GM18508 (cell line): ENCODE results near the gene ZNF740.
"Not testable (repeated sequence)": the region's sequence is repeated elsewhere in the genome, so short reads cannot be mapped to it uniquely, and the experiment has no call there.

Experiments
- ATAC-seq: cut with Tn5 transposase; IDR thresholded peaks from one replicate; pipeline ENCODE4 v1.9.1; 2021; ENCODE audit warnings: moderate number of reproducible peaks; ENCODE audit not compliant: insufficient read depth, unreplicated experiment

ZNF740 gene

DNA sequence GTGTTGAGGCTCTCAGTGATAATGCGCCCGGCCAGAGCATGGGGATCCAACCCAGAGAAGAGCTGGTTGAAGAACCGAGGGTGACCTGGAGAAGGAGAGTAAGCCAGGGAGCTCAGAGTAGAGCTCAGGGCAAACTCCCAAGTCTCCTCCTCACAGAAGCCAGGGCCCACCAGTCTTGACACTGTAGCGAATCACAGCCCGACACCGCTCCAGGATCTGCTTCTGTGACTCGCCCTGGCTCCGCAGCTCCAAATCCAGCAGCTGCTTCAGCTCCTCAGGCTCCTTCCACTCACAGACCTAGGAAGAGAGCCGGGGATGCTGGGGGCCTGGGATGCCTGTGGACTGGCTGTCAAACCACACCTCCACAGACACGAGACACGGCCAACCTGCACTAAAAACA, 8.2 kb upstream of the ZNF740 start:
- no peak for ATAC-seq

DNA sequence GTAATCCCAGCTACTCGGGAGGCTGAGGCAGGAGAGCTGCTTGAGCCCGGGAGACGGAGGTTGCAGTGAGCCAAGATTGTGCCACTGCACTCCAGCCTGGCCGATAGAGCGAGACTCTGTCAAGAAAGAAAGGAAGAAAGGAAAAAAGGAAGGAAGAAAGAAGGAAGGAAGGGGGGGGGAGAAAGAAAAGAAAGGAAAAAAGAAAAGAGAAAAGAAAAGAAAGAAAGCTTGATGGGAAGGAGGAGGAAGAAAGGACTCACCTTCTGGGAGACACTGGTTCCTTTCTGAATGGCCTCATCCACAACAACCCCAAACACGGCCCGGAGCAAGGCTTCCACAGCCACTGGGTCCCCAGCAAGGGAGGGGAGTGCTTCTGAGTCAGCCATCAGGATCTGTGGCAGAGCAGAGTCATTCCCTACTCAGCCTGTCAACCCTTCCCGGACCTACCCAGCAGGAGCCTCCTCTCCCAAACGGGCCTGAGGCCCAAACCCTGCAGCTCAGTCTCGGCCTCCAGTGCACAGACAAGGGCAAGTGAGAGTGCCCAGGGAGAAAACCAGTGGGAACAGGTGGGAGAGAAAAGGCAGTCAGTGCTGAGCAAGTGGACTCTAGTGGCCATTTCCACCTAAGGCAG, 7.3 kb upstream of the ZNF740 start:
- no peak for ATAC-seq

DNA sequence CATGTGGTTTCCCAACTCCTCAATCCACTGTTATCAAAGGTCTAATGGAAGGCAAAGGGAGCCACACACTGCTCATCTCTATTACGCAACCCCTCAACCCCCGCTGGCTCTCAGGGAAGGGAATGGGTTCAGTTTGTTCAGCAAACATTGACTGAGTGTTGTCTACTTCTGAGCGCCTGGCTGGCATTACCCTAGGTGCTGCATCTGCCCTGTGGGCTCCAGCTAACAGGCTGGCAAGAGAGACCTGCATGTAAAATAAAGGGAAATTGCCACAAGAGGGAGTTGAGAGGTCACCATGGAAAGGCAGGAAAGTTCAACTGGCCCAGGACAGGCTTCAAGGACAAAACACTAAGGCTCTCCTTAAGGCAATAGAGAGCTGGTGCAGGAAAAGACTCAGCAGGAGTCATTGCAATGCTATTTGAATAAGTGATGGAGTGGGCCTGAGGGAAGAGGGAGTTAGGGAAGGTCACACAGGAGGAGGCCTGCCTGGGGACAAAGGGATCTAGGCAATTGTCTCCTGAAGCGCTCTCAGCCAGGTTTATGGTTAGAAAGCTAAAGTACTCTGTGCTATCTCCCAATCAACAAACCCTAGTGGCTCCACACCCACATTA, 5.5 kb upstream of the ZNF740 start:
- ATAC-seq: no peak

DNA sequence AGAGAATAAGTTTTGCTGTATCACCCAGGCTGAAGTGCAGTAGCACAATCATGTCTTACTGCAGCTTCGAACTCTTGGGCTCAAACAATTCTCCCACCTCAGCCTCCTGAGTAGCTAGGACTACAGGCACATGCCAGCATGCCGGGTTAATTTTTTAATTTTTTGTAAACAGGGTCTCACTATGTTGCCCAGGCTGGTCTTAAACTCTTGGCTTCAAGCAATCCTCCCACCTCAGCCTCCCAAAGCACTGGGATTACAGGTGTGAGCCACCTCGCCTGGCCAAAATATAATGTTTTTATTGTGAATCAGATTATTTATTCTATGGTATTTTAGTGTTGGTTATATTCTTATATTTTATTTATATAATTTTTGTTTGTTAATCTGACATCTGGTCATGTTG, 3.8 kb upstream of the ZNF740 start:
- no peak for ATAC-seq

DNA sequence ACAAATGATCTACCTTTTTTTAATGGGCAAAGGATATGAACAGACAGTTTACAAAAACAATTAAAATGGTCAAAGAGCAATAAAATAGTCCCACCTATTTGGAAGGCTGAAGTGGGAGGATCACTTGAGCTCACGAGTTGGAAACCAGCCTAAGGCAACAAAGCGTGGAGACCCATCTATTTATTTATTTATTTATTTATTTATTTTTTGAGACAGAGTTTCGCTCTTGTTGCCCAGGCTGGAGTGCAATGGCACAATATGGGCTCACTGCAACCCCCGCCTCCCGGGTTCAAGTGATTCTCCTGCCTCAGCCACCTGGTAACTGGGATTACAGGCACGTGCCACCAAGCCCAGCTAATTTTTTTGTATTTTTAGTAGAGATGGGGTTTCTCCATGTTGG, 3.1 kb upstream of the ZNF740 start:
- ATAC-seq: not testable (repeated sequence)

DNA sequence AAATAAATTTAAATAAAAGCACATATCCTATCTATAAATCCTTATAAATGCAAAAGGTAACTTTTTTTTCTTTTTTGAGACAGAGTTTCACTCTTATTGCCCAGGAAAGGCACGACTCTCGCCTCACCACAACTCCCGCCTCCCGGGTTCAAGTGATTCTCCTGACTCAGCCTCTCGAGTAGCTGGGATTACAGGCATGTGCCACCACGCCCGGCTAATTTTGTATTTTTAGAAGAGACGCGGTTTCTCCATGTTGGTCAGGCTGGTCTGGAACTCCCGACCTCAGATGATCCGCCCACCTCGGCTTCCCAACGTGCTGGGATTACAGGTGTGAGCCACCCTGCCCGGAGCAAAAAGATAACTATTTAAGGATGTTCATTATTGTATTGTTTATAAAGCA, 1.7 kb upstream of the ZNF740 start:
- ATAC-seq: not testable (repeated sequence)

DNA sequence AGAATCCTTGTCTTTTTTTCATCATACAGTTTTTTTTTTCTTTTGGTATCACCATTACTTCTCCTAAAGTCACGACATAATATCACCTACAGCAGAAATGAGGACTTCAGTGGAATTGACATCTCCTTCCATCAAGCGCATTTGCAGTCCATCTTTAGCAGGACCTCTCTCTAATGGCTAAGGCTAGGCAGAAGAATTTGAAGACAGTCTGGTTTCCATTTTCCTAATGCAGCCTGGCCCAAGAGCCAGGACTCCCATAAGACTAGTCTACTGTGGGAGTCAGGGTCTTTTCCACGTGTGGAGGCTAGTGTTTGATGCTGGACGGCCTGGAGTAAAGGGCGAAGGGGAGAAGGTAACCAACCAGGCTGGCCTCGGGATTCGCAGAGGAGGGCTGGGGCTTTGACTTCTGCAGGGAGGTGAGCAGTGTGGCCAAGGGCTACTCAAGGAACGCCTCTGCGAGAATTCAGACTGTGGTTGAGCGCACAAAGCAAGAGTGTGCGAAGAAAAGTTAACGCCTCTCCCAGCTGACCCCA, 769 bp upstream of the ZNF740 start:
- ATAC-seq: peak; percentile 8

DNA sequence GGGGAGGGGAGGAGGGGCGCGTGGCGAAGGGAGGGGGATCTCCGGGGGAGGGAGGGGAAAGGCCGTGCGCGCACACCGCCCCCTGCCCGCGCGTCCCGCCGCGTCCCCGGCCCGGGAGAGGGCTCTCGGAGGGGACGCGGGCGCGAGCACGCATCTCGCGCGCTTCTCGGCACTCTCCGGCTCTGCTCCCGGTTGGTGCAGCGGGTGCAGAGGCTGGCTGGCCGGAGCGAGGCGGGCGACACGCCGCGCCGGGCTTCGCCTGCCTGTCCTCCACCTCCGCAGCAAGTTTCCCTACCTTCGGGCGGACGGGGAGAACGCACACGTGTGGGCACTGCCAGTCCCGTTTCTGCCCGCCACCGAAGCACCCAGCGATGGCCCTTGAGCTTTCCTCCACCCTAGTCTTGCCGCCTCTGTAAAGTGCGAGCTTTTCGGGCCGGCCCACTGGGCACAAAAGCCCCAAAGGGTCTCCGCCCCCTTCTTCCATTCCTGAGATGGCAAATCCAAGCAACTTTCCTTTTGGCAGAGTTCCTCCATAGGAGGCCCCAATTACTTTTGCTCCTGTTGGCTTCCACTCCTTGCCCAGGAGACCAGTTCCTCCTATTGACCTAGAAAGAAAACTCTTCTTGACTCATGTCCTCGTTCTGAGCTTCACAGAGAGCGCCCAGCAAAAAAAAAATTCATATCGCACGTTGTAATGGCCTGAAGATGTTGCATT, 566 bp downstream of the ZNF740 start:
- no peak for ATAC-seq

DNA sequence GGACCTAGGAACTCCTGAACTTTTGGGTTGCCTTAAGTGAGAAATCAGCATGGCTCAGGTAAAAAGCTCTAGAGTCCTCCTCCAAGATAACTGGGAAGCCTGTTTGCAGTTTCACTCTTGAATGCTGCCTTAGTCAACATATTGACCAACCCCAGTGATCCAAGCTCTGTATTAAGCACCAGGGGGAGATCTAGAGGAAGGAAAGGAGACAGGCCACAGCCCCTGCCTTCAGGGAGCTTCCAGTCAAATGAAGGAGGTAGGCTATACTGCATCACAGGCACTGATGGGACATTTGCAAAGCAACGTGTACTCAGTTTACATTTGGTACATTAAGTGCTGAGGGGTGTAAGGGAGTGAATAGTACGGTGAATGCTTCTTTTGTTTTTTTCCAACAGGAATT, 1.4 kb downstream of the ZNF740 start:
- no peak for ATAC-seq

DNA sequence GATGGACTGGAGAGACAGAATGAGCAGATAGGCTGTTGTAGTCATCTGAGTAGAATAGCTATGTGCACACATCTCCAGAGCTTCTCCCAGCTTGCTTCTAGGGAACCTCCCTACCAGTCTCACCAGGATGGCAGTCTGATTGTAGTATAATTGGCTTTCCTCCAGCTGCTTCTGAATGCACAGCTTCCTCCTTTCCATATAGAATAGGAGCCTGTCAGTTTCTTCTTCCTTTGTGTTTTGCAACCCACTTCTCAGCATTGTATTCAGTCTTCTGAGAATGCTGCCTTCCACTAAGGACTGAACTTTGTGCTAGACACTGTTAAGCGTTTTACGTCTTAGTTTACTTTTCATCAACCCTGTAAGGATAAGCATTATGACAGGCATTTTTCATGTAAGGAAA, 2.4 kb downstream of the ZNF740 start:
- ATAC-seq: no peak

DNA sequence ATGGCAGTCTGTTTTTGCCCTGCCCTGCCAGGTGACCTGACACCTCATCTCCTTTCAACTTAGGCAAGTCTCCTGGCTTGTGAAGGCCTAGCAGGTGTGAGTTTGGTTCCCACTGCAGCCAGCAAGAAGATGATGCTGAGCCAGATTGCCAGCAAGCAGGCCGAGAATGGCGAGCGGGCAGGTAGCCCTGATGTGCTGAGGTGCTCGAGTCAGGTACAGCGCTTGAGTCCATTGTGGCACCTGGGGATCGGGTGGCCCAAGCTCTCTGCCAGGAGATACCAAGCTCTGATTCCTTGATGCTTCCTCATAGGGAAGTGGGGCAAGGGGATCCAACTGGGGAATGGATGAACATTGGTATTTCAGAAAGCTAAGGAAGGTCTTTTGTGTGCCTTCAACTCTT, 4.3 kb downstream of the ZNF740 start:
- no peak for ATAC-seq

DNA sequence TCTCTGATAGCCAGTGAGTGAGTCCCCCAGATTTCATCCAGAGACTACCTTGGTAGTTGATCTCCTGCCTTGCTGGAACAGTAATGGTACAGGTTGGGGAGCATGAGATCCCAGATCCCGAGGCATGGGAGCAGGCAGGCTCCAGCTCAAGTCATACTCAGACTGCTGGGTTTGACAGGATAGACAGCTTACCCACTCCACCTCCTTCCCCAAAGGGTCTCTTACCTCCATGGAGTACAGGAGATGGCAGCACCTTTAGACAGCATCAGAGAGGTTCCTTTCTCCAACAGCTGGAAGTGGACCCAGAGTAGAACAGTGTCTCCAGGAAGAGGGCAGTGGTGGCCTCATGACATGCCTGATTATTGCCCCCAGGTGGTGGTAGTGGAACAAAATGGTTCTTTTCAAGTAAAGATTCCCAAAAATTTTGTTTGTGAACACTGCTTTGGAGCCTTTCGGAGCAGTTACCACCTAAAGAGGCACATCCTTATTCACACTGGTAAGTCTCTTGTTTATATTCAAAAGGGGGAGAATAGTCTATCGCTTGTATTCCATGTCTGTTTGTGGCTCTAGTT, 5.1 kb downstream of the ZNF740 start:
- ATAC-seq: no peak

DNA sequence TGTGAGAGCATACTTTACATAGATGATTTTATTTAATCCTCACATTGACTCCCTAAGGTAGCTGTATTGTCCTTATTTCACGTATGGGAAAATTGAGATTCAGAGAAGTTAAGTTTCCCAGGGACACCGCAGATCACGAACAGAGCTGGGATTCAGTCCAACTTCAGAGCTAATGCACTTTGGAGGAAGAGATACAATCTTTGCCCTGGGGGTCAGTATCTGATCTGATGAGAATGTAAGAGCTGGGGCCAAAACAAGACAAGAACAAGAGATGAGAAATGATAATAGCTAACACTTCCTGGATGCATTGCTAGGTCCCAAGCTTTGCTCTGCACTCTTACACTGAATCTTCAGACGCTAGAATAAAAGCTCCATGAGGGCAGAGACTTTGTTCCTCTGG, 6.2 kb downstream of the ZNF740 start:
- ATAC-seq: no peak

DNA sequence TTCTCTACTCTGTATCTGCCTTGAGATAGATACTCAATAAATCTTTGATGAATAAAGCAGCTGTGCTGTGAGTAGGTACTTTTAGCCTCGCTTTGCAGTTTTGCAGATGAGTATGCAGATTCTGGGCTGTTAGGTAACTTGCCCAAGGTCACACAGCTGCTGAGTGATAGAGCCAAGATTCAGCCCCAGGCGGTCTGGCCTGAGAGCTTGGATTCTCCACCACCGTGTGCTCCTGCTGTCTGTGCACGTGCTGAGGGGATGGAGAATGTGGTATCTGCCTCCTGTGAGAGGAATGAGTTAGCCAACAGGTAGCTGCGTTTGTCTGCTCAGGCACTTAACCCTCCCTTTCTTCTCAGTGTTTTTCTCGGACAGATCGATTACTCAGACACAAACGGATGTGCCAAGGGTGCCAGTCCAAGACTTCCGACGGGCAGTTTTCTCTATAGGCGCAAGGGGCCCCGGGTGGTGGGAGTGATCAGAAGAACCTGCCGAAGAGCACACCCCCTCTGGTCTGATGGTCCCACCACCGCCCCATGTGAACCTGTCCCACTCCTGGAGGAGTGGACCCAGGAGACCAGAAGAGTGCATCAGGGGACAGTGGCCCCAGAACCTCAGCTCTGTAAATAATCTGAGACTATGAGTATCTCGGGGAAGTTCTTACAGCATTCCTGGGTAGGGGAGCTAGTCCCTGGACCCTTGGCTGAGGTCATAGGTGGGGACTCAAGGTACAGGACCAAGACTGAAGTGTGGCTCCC, 6.8 kb downstream of the ZNF740 start:
- ATAC-seq: no peak

DNA sequence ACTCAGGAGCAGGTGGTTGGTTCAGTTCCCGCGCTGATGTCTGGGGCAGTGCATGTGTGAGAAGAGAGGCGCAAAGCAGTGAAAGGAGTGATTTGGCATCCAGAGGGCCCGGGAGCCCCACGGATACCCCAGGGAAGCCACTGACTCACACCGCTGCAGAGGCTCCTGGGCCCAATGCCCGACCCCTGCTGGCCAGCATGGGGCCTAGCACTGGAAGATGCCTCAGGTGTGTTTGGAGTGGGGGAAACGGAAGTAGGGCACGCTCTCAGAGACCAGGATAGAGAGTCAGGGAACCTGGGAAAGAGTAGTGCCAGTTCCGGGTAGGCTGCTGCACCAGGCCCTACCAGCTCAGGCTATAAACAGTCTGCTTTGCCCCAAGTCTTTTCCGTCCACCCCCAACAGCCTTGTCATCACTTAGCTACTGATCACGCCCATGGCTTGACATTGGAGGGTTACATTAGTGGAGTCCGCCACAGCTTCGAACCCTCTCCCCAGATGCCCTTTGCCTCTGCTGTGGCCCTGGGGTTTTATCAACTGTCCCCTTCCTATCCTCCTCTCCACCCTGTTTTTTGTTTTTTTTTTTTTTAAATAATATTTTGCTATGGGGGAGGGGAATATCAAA, 9.7 kb downstream of the ZNF740 start:
- no peak for ATAC-seq

DNA sequence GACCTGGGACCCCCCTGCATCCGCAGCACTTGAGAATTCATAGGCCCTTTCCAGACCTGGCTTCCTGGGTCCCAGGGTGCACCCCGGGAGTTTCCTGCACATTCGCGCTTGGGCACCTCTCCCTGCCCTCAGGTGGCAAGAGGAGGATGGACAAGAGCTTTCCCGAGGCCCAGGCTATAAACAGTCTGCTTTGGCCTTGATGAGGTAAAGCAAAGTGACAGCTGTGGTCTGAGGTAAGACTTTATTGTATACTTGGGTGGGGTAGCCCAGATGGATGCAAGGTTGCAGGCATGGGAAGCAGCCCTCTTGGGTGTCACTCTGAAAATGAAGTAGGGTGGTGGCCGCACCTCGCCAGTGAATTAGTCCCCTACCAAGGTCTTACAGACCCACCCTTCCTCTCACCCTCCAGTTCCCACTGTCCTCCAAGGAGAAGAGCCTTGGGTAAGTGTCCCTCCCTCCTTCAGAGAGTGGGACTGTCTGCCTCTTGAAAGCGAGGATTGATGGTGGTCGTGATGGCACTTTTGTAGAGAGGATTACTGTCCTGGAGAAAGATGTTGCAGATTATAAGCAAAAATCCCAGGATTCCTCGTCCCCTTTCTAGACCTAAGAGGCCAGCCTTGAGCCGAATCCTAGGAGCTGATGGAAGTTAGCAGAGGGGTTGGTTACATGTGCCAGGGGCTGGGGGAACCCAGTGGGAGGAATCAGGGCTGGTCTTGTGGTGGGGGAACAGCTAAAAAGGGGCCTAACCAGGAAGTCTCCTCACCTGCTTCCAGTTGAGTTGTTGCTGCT, 10.8 kb downstream of the ZNF740 start:
- ATAC-seq: no peak

DNA sequence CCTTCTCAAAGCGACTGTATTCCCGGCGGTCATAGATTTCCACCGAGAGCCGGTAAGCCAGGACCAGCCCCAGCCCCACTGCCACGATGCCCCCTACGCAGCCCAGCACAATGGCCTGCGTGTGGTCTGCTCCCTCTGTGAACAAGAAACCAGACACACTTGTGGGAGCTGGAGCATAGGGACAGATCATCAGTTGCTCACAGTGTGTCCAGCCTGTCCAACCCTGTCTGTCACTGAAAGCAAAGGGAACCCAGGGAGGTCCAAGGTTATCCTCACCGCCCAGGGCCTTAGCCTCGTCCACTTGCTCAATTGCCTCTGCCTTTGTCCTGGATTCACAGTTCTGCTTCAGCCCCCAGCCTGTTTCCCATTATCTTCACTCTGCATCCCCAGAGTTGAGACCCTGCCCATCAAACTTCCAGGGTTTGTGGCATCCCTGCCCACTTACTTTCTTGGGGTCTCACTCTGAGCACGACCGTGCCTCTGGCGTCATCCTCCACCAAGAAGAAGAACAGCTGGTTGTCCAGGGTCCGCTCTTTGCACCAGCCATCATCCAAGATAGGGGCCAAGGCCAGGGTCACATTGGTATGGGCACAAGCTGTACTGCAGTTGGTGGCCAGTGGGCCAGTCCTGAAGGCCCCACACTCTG, 11.5 kb downstream of the ZNF740 start:
- ATAC-seq: no peak

DNA sequence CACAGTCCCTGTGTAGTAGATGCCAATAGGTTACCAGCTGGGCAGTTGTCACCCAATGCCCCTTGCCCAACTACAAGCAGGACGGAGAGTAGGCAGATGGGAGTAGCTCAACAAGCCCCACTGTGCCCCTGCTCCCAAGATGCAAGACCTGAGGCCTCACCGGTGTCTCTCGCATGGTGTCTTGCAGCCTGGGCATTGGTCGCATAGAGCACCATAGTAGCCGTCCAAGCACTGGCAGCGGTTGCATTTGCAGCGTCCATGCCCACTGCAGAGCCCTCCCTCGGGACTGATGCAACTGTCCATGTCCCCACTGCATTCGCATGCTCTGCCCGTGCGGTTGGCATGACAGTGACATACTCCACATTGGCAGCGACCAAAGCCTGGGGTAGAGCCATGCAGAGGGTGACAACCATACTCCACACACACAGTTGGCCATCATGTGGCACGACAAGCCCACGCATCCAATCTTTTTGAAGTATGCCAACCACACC, 12.1 kb downstream of the ZNF740 start:
- ATAC-seq: no peak

DNA sequence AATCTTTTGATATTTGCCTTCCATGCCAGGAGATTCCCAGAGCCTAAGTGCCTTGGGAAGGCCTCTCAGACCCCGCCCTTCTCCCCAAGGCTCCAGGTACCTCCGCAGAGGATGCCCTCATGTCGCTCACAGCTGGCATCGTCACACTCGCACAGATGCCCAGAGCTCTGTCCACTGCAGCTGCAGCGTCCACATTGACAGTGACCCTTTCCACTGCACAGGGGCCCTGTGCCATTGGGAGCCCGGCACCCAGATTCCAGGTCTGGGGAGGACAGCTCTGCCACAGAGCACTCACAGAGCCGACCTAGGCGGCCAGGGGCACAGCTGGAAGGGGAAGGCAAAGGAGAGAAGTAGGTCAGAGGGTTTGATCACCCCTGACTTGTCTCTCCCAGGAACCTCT, 12.5 kb downstream of the ZNF740 start:
- ATAC-seq: no peak
